ENCODE measurements around the gene ALG9. TPM values are rescaled to one million over a fixed set of nuclear protein-coding genes. Genes with fewer than 3 reads are reported as not detected.

ALG9 gene
- total RNA-seq, 4 donors from 2014 or later: 35.3 to 44.9 (median 36.6) TPM

DNA sequence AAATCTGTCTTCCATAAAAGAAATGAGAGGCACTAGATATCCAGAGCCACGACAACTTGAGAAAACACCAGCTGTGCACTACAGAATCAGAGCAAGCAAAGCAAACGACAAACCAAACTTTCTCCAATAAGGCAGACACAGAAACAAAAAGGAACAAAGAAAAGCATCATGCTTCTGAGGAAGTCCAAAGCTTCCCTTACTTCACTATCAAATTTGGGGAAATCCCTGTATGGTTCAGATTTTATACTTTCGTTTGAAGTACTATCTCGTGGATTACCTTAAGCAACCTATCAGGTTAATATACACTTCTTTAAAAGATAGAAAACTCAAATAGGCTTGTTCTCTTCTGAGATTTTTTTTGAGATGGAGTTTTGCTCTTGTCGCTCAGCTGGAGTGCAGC lies 27.7 kb downstream of the ALG9 start:
- intact Hi-C loops (cut with DNase I): loop anchor here (10.0 kb wide), 1 partner anchor 279 kb away; no protein-coding TSS in a partner anchor
- no peak overlapping the region for H3K27ac ChIP-seq

DNA sequence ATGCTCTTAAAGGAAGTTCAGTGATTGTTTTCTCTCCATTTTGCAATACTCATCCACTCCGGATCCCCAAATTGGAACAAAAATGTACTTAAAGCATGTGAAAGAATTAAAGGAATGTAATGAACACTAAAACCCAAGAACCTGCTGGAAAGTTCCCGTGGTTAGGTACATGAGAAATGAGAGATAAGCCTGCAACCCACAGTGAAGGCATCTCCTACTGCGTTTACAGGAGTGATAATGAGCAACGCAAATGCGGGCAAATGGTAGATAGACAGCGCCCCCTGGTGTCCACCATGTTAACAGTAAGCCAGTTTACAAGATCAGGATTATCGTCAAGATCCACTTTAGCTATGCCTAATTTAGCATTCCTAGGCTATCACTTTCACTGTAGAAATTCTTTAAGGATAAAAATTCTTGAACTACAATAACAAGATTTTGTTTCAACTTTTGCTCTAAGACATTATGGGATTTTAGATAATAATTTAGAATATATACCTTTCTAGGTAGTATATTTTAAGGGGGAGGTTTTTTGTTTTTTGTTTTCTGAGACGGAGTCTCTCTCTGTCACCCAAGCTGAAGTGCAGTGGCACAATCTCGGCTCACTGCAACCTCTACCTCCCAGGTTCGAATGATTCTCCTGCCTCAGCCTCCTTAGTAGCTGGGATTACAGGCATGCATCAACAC lies 29.9 kb downstream of the ALG9 start:
- TF ChIP-seq, protein P1, sequence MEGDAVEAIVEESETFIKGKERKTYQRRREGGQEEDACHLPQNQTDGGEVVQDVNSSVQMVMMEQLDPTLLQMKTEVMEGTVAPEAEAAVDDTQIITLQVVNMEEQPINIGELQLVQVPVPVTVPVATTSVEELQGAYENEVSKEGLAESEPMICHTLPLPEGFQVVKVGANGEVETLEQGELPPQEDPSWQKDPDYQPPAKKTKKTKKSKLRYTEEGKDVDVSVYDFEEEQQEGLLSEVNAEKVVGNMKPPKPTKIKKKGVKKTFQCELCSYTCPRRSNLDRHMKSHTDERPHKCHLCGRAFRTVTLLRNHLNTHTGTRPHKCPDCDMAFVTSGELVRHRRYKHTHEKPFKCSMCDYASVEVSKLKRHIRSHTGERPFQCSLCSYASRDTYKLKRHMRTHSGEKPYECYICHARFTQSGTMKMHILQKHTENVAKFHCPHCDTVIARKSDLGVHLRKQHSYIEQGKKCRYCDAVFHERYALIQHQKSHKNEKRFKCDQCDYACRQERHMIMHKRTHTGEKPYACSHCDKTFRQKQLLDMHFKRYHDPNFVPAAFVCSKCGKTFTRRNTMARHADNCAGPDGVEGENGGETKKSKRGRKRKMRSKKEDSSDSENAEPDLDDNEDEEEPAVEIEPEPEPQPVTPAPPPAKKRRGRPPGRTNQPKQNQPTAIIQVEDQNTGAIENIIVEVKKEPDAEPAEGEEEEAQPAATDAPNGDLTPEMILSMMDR (IDR thresholded peaks at IDR 0.05): peak; percentile 75 to 93 (median 84)
- no peak for TF ChIP-seq POLR2A (IDR thresholded peaks at IDR 0.05)
- Histone ChIP-seq H3K9me3 (no peaks in the 10 kb centered on the region), H3K4me3 (replicated peaks in 1 of 3) (no peak overlapping the region), H3K27me3 (no peaks in the 10 kb centered on the region), H3K27ac (peak overlapping the region in 2 of 3 donors; percentile 17 to 21), H3K4me1 (peaks cover 0 to 6% of the 10 kb centered on the region in 2 donors), H3K36me3 (peaks cover 2 to 9% of the 10 kb centered on the region in 2 donors)
- intact Hi-C loops (cut with DNase I): loop anchor here (10.0 kb wide), 1 partner anchor 277 kb away; no protein-coding TSS in a partner anchor
- DNase-seq: peak; percentile 89 to 94
- WGBS, 2 donors: 25 to 26% methylated on average over 10 of the region's 10 CpGs

More for the DNA sequence above, 27.7 kb downstream of the ALG9 start:
- H3K9me3 ChIP-seq: no peaks in the 10 kb centered on the region
- H3K27me3 ChIP-seq: no peaks in the 10 kb centered on the region
- 89 to 93% methylated on average over 5 of the region's 5 CpGs for WGBS, 2 donors
- peaks cover 0 to 6% of the 10 kb centered on the region in 2 donors for H3K4me1 ChIP-seq
- no peak for DNase-seq
- no peak overlapping the region for H3K4me3 ChIP-seq (replicated peaks in 1 of 3)
- TF ChIP-seq, protein P1 (IDR thresholded peaks at IDR 0.05): no peak
- TF ChIP-seq POLR2A (IDR thresholded peaks at IDR 0.05): no peak
- peaks cover 0 to 9% of the 10 kb centered on the region in 2 donors for H3K36me3 ChIP-seq

DNA sequence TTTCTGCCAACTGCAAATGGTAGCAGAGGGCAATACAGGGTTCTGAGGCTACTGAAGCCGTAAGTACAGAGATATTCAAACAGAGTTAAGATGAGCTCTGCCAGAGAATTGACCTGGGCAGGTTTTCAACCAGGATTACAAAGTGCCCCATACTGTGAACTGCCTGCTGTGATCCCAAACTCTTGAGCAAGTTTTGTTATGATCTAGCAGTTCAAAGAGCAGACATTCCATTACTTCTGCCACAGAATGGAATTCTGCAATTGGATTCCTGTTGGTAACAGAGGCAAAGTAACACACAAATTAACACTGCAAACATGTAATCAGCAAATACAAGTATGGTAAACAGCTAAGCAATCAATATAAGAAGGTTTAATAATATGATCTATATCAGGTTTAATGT lies 31.2 kb downstream of the ALG9 start:
- no peaks in the 10 kb centered on the region for H3K27me3 ChIP-seq
- peaks cover 0 to 6% of the 10 kb centered on the region in 2 donors for H3K4me1 ChIP-seq
- 79 to 96% methylated on average over 1 of the region's 1 CpG for WGBS, 2 donors
- DNase-seq: no peak
- intact Hi-C loops (cut with DNase I): loop anchor here (10.0 kb wide), 1 partner anchor 275 kb away; no protein-coding TSS in a partner anchor
- H3K9me3 ChIP-seq: no peaks in the 10 kb centered on the region
- H3K27ac ChIP-seq: no peak overlapping the region
- no peak for TF ChIP-seq POLR2A (IDR thresholded peaks at IDR 0.05)
- TF ChIP-seq, protein P1 (IDR thresholded peaks at IDR 0.05): no peak
- H3K4me3 ChIP-seq (replicated peaks in 1 of 3): no peak overlapping the region
- peaks cover 14 to 16% of the 10 kb centered on the region in 2 donors for H3K36me3 ChIP-seq

DNA sequence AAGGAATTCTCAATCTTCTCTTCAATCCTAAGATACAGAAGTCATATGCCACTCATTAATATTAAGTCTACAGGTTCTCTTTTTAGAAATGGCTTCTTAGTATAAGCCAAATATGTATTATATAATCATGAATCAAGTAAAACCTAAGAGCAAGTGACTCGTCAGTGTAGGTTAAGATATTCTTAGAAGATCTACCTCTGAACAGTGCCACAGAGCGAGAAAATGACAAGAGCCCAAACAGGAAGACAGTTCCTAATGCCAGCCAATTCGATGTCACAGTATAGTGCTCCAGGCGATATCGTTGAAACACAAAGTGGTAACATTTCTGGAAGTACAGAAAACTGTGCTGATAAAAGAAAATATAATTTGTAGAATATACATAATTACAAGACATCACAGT lies 33.3 kb downstream of the ALG9 start:
- no peaks in the 10 kb centered on the region for H3K27me3 ChIP-seq
- no peak overlapping the region for H3K27ac ChIP-seq
- intact Hi-C loops (cut with DNase I): loop anchor here (5.0 kb wide), 1 partner anchor 236 kb away; the partner anchor contains the start of gene SIK2
- no peaks in the 10 kb centered on the region for H3K9me3 ChIP-seq
- H3K4me1 ChIP-seq: peaks cover 0 to 6% of the 10 kb centered on the region in 2 donors
- no peak for DNase-seq
- TF ChIP-seq, protein P1 (IDR thresholded peaks at IDR 0.05): no peak
- TF ChIP-seq POLR2A (IDR thresholded peaks at IDR 0.05): no peak
- WGBS, 2 donors: 96% methylated on average over 5 of the region's 5 CpGs
- peaks cover 5 to 16% of the 10 kb centered on the region in 2 donors for H3K36me3 ChIP-seq
- no peak overlapping the region for H3K4me3 ChIP-seq (replicated peaks in 1 of 3)

DNA sequence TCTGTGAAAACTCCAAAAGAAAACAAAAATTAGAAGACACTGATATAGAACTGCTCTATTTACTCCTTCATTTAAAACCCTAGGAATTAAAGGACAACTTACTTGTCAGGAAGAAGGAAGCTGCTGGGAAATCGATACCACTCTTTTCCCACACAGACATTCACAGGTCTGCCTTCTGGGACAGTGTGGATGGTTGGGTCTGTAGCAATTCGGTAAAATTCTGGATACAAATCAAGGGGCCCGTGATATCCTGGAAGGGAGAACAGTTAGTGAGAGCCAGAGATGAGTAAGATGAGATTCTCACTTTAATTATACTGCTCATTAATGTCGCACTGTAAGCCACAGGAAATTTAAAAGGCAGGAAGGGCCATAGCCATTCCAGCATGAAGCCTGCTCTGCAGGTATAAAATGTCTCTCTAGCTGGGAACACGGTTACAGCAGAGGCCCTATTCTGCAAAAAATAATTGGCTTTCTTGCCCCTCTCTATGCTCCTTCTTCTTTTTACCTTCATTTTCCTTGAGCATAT lies 34.0 kb downstream of the ALG9 start:
- WGBS, 2 donors: 90% methylated on average over 5 of the region's 5 CpGs
- no peak overlapping the region for H3K27ac ChIP-seq

More for the DNA sequence above, 34.0 kb downstream of the ALG9 start:
- no peak for TF ChIP-seq POLR2A (IDR thresholded peaks at IDR 0.05)
- TF ChIP-seq, protein P1 (IDR thresholded peaks at IDR 0.05): no peak
- no peak for DNase-seq
- H3K9me3 ChIP-seq: no peaks in the 10 kb centered on the region
- H3K36me3 ChIP-seq: peaks cover 5 to 16% of the 10 kb centered on the region in 2 donors
- intact Hi-C loops (cut with DNase I): loop anchor here (5.0 kb wide), 1 partner anchor 235 kb away; the partner anchor contains the start of gene SIK2
- H3K4me1 ChIP-seq: peaks cover 0 to 6% of the 10 kb centered on the region in 2 donors
- no peak overlapping the region for H3K4me3 ChIP-seq (replicated peaks in 1 of 3)
- no peaks in the 10 kb centered on the region for H3K27me3 ChIP-seq

Data from thyroid gland (tissue), 4 donors.